HEK293 (cell line): ENCODE results near the gene ERBB4.
"Not testable (repeated sequence)": the region's sequence is repeated elsewhere in the genome, so short reads cannot be mapped to it uniquely, and the experiment has no call there.

Source experiments
- CTCF ChIA-PET: fragments of 350-600 bp; formaldehyde crosslinking; extraction: SDS; loops from one replicate; lab custom pipeline; 2021; ENCODE audit warnings: antibody characterized with exemption; lab: Yijun Ruan, JAX
- POLR2A ChIA-PET: fragments of 300-600 bp; formaldehyde crosslinking; extraction: SDS; loops from one replicate; lab custom pipeline; 2020; ENCODE audit warnings: antibody characterized with exemption, inconsistent platforms; lab: Yijun Ruan, JAX
- H3K27ac ChIP-seq: fragments of 200-500 bp; sonication (Bioruptor generic); 2 replicates; pipeline ENCODE4 v1.5.1; 2014; ENCODE audit warnings: low read depth, low read length, control low read depth, inconsistent platforms; ENCODE audit errors: extremely low read depth
- H3K36me3 ChIP-seq, 2 experiments: fragments of 200-500 bp in 1 of 2; sonication (Bioruptor generic) in 1 of 2; 1 replicate in 1 of 2; 2 replicates in 1 of 2; pipeline ENCODE4 v1.5.1; 2014 to 2017; ENCODE audit warnings: inconsistent platforms in 2 of 2, low read length in 2 of 2; ENCODE audit not compliant: control insufficient read depth in 2 of 2, insufficient read depth in 1 of 2
- H3K4me1 ChIP-seq: fragments of 200-500 bp; sonication (Bioruptor generic); 2 replicates; pipeline ENCODE4 v1.5.1; 2014; ENCODE audit warnings: mild to moderate bottlenecking, low read length, inconsistent platforms; ENCODE audit not compliant: control insufficient read depth, insufficient read depth
- H3K4me3 ChIP-seq: 2 replicates; pipeline ENCODE4 v1.5.1; 2011; ENCODE audit warnings: low read depth, mild to moderate bottlenecking, control low read depth, low read length, moderate library complexity
- H3K9me3 ChIP-seq: fragments of 200-500 bp; sonication (Bioruptor generic); 2 replicates; pipeline ENCODE4 v1.5.1; 2014; ENCODE audit warnings: low read depth, low read length, inconsistent platforms; ENCODE audit not compliant: control insufficient read depth, insufficient read depth
- BCL6B ChIP-seq: fragments of 450-650 bp; formaldehyde crosslinking; IDR thresholded peaks from 2 replicates; pipeline ENCODE4 v1.5.1; 2017; ENCODE audit warnings: missing biosample characterization, missing genetic modification characterization
- HOXC10 ChIP-seq: sonication (generic); formaldehyde crosslinking; IDR thresholded peaks from 2 replicates; pipeline ENCODE4 v1.8.1; 2023; ENCODE audit warnings: mild to moderate bottlenecking, missing genetic modification reagents
- SP2 ChIP-seq: fragments of 450-650 bp; formaldehyde crosslinking; IDR thresholded peaks from 2 replicates; pipeline ENCODE4 v1.5.1; 2016; ENCODE audit warnings: missing biosample characterization, missing genetic modification characterization
- TRIM28 ChIP-seq: IDR thresholded peaks from 2 replicates; pipeline ENCODE4 v1.6.1; 2011; ENCODE audit warnings: low read length, control low read depth, borderline replicate concordance
- ZBTB8A ChIP-seq: fragments of 450-650 bp; formaldehyde crosslinking; IDR thresholded peaks from 2 replicates; pipeline ENCODE4 v1.5.1; 2016; ENCODE audit warnings: missing biosample characterization, missing genetic modification characterization
- ZNF311 ChIP-seq: fragments of 450-650 bp; formaldehyde crosslinking; IDR thresholded peaks from 2 replicates; pipeline ENCODE4 v1.5.1; 2017; ENCODE audit warnings: missing biosample characterization, missing genetic modification characterization, borderline replicate concordance
- ZNF394 ChIP-seq: fragments of 450-650 bp; formaldehyde crosslinking; IDR thresholded peaks from 2 replicates; pipeline ENCODE4 v1.5.1; 2016; ENCODE audit warnings: missing biosample characterization, missing genetic modification characterization, mild to moderate bottlenecking, moderate library complexity, borderline replicate concordance
- ZNF426 ChIP-seq: fragments of 450-650 bp; formaldehyde crosslinking; IDR thresholded peaks from 2 replicates; pipeline ENCODE4 v1.5.1; 2017; ENCODE audit warnings: missing biosample characterization, missing genetic modification characterization, mild to moderate bottlenecking, inconsistent platforms, moderate library complexity
- ZNF544 ChIP-seq: fragments of 450-650 bp; formaldehyde crosslinking; IDR thresholded peaks from 2 replicates; pipeline ENCODE4 v1.5.0; 2017; ENCODE audit warnings: missing biosample characterization, missing genetic modification characterization
- ZNF555 ChIP-seq: fragments of 450-650 bp; formaldehyde crosslinking; conservative IDR thresholded peaks from 2 replicates; pipeline ENCODE4 v1.5.1; 2017; ENCODE audit warnings: missing biosample characterization, mild to moderate bottlenecking, missing genetic modification characterization, inconsistent platforms
- ZNF585B ChIP-seq: fragments of 450-650 bp; formaldehyde crosslinking; IDR thresholded peaks from 2 replicates; pipeline ENCODE4 v1.5.1; 2016; ENCODE audit warnings: missing biosample characterization, missing genetic modification characterization
- ZNF623 ChIP-seq: fragments of 450-650 bp; formaldehyde crosslinking; IDR thresholded peaks from 2 replicates; pipeline ENCODE4 v1.5.1; 2016; ENCODE audit warnings: missing biosample characterization, missing genetic modification characterization
- TF ChIP-seq, protein P1 (sequence below): fragments of 450-650 bp; formaldehyde crosslinking; conservative IDR thresholded peaks from 2 replicates; pipeline ENCODE4 v1.5.1; 2016; ENCODE audit warnings: low read depth, missing biosample characterization, missing genetic modification characterization

The ERBB4 gene

DNA sequence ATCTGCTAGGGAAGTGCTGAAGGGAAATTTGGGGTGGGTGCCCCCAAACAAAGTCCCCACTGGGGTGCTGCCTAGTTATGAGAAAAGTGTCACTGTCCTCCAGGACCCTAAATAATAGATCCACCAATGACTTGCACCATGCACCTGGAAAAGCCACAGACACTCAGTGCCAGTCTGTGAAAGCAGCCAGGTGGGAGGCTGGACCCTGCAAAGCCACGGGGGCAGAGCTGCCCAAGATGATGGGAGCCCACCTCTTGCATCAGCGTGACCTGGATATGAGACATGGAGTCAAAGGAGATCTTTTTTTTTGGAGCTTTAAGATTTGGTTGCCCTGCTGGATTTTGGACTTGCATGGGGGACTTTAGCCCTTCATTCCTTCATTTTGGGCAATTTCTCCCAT lies 431.6 kb downstream of the ERBB4 start:
- Histone ChIP-seq H3K36me3 (no peaks in the 10 kb centered on the region), H3K9me3 (no peaks in the 10 kb centered on the region), H3K4me3 (no peak overlapping the region), H3K4me1 (no peaks in the 10 kb centered on the region), H3K27ac (no peak overlapping the region)
- no peak for TF ChIP-seq BCL6B
- POLR2A ChIA-PET, result no interaction called here
- CTCF ChIA-PET, result no interaction called here

DNA sequence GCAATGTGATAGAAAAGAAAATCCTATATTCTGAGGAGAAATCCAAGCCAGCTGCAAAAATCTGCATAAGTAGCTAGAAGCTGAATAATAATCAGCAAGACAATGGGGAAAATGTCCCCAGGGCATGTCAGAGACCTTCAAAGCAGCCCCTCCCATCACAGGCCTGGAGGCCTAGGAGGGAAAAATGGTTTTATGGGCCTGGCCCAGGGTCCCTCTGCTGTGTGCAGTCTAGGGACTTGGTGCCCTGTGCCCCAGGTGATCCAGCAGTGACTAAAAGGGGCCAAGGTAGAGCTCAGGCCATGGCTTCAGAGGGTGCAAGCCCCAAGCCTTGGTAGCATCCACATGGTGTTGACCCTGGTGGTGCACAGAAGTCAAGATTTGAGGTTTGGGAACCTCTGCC lies 432.1 kb downstream of the ERBB4 start:
- H3K27ac ChIP-seq, H3K36me3 ChIP-seq, POLR2A ChIA-PET, H3K9me3 ChIP-seq, H3K4me3 ChIP-seq, CTCF ChIA-PET, H3K4me1 ChIP-seq: not testable (repeated sequence)
- TF ChIP-seq ZNF585B (tag by site-specific recombination), result peak; percentile 93
- TF ChIP-seq TRIM28, result peak; percentile 44; the same call in 1 of the 2 replicates

- H3K36me3 ChIP-seq, result no peaks in the 10 kb centered on the region
- H3K9me3 ChIP-seq, result no peaks in the 10 kb centered on the region
- H3K27ac ChIP-seq, result no peak overlapping the region
- POLR2A ChIA-PET, result no interaction called here
- H3K4me1 ChIP-seq, result peaks cover 7% of the 10 kb centered on the region; the same call in 1 of the 2 replicates
- CTCF ChIA-PET, result no interaction called here
- no peak for TF ChIP-seq SP2
- TF ChIP-seq ZNF544 (tag by site-specific recombination), result no peak
- H3K4me3 ChIP-seq, result no peak overlapping the region
Measured at GRCh38 chr2:212099658-212100057, 438.9 kb downstream of the ERBB4 start.

DNA sequence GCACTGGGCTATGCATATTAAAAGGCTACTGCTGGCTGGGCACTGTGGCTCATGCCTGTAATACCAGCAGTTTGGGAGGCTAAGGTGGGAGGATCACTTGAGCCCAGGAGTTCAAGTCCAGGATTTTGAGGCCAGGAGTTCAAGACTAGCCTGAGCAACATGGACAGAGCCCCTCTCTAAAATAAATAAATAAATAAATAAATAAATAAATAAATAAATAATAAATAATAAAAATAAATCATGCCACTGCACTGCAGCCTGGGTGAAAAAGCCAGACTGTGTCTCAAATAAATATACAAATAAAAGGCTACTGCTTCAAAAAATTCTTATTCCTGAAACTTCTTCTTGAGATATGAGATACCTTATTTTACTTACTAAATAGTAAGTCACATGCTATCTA lies 439.6 kb downstream of the ERBB4 start:
- H3K36me3 ChIP-seq, result no peaks in the 10 kb centered on the region
- CTCF ChIA-PET, result interaction anchor here (0.6 kb wide), 1 partner anchor 1618 kb away, joined by 5 read pairs; no protein-coding TSS in a partner anchor
- peak; percentile 38; the same call in 1 of the 2 replicates for TF ChIP-seq ZNF555 (tag by site-specific recombination)
- TF ChIP-seq ZBTB8A (tag by site-specific recombination), result 0 out of 2 replicates have a peak, but pooled peaks have one; percentile 44
- TF ChIP-seq, protein P1, sequence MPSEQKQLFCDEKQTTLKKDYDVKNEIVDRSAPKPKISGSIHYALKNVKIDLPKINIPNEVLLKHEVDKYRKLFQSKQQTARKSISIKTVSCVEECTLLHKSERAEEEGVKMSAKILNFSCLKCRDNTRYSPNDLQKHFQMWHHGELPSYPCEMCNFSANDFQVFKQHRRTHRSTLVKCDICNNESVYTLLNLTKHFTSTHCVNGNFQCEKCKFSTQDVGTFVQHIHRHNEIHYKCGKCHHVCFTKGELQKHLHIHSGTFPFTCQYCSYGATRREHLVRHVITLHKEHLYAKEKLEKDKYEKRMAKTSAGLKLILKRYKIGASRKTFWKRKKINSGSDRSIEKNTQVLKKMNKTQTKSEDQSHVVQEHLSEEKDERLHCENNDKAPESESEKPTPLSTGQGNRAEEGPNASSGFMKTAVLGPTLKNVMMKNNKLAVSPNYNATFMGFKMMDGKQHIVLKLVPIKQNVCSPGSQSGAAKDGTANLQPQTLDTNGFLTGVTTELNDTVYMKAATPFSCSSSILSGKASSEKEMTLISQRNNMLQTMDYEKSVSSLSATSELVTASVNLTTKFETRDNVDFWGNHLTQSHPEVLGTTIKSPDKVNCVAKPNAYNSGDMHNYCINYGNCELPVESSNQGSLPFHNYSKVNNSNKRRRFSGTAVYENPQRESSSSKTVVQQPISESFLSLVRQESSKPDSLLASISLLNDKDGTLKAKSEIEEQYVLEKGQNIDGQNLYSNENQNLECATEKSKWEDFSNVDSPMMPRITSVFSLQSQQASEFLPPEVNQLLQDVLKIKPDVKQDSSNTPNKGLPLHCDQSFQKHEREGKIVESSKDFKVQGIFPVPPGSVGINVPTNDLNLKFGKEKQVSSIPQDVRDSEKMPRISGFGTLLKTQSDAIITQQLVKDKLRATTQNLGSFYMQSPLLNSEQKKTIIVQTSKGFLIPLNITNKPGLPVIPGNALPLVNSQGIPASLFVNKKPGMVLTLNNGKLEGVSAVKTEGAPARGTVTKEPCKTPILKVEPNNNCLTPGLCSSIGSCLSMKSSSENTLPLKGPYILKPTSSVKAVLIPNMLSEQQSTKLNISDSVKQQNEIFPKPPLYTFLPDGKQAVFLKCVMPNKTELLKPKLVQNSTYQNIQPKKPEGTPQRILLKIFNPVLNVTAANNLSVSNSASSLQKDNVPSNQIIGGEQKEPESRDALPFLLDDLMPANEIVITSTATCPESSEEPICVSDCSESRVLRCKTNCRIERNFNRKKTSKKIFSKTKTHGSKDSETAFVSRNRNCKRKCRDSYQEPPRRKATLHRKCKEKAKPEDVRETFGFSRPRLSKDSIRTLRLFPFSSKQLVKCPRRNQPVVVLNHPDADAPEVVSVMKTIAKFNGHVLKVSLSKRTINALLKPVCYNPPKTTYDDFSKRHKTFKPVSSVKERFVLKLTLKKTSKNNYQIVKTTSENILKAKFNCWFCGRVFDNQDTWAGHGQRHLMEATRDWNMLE (tag by site-specific recombination), result peak; percentile 68; the same call in 1 of the 2 replicates
- TF ChIP-seq HOXC10, result no peak
- TF ChIP-seq ZNF426, result peak; percentile 52
- peak; percentile 33 for TF ChIP-seq ZNF623 (tag by site-specific recombination)
- peak; percentile 73; the same call in 1 of the 2 replicates for TF ChIP-seq ZNF394
- no peak for TF ChIP-seq ZNF311 (tag by site-specific recombination)
- no peak overlapping the region for H3K4me3 ChIP-seq
- H3K4me1 ChIP-seq, result peaks cover 7% of the 10 kb centered on the region; the same call in 1 of the 2 replicates
- H3K27ac ChIP-seq, result no peak overlapping the region
- POLR2A ChIA-PET, result no interaction called here
- H3K9me3 ChIP-seq, result no peaks in the 10 kb centered on the region
